ENCODE measurements around the gene ST7. TPM values are rescaled to one million over a fixed set of nuclear protein-coding genes. Genes with fewer than 3 reads are reported as not detected.

The ST7 gene
- total RNA-seq, 1 experiment from 2014 or later: 12.9 TPM

DNA sequence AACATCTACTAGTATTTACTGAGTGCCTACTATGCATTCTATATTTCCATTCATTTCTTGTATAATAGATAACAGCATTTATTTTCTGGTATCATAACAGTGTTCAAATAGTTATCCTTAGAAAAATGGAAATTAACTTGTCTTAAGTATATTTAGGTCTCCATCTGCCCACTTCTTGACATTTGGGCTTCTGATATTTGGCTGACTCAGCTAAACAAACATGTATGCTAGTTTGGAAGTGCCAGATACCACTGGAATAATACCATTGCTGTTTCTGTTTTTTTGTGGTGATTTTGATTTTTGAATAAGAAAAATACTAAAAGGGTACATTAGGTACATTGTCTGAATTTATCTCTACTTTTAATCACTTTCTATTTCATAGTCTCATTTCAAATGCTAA is 169.2 kb downstream of the ST7 start:
- H3K14ac ChIP-seq (ENCODE audit: insufficient read depth, low read length): no peak overlapping the region
- no peak overlapping the region for H2BK20ac ChIP-seq (ENCODE audit: low read depth, low read length, poor library complexity, severe bottlenecking)
- no peak overlapping the region for H4K5ac ChIP-seq (ENCODE audit: insufficient read length, low read depth, low read length)
- H4K91ac ChIP-seq (ENCODE audit: insufficient read length, low read depth, low read length): no peak overlapping the region
- no peak overlapping the region for H3K27ac Mint-ChIP-seq
- no peaks in the 10 kb centered on the region for H3K9me3 ChIP-seq (ENCODE audit: control insufficient read depth, low read depth, low read length)
- no peak overlapping the region for H3K18ac ChIP-seq (ENCODE audit: insufficient read length, low read depth, low read length)
- no peak overlapping the region for H2BK12ac ChIP-seq (ENCODE audit: insufficient read length, low read depth, low read length)
- no peaks in the 10 kb centered on the region for H3K36me3 Mint-ChIP-seq (ENCODE audit: insufficient read depth in 1 of 3, low read depth in 3 of 3)
- H2BK5ac ChIP-seq (ENCODE audit: insufficient read length, low read length): no peak overlapping the region
- H3K27ac ChIP-seq (ENCODE audit: insufficient read length, low read depth, low read length): no peak overlapping the region
- no peak for DNase-seq
- no peaks in the 10 kb centered on the region for H3K27me3 ChIP-seq (ENCODE audit: insufficient read depth, low read length)
- H3K9ac ChIP-seq (ENCODE audit: extremely low read depth, insufficient read length, low read length): no peak overlapping the region
- no peak overlapping the region for H3K23ac ChIP-seq (ENCODE audit: insufficient read length, low read depth, low read length)
- no peak overlapping the region for H3T11ph ChIP-seq (ENCODE audit: low read length)
- no peaks in the 10 kb centered on the region for H4K20me1 ChIP-seq (ENCODE audit: control insufficient read depth, insufficient read depth, insufficient read length)
- no peaks in the 10 kb centered on the region for H3K9me3 Mint-ChIP-seq
- H3K4me2 ChIP-seq (ENCODE audit: insufficient read depth, insufficient read length, low read length): no peak overlapping the region
- H2AFZ ChIP-seq (ENCODE audit: low read length): no peak overlapping the region
- TF ChIP-seq, protein P1, sequence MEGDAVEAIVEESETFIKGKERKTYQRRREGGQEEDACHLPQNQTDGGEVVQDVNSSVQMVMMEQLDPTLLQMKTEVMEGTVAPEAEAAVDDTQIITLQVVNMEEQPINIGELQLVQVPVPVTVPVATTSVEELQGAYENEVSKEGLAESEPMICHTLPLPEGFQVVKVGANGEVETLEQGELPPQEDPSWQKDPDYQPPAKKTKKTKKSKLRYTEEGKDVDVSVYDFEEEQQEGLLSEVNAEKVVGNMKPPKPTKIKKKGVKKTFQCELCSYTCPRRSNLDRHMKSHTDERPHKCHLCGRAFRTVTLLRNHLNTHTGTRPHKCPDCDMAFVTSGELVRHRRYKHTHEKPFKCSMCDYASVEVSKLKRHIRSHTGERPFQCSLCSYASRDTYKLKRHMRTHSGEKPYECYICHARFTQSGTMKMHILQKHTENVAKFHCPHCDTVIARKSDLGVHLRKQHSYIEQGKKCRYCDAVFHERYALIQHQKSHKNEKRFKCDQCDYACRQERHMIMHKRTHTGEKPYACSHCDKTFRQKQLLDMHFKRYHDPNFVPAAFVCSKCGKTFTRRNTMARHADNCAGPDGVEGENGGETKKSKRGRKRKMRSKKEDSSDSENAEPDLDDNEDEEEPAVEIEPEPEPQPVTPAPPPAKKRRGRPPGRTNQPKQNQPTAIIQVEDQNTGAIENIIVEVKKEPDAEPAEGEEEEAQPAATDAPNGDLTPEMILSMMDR (conservative IDR thresholded peaks at IDR 0.05): no peak
- H3K4me1 ChIP-seq (ENCODE audit: insufficient read depth, low read length): no peaks in the 10 kb centered on the region
- H3K27me3 Mint-ChIP-seq (ENCODE audit: low read depth): no peaks in the 10 kb centered on the region
- H2AK5ac ChIP-seq (ENCODE audit: insufficient read length, low read length): no peak overlapping the region
- H2BK120ac ChIP-seq (ENCODE audit: low read depth, low read length, poor library complexity, severe bottlenecking): no peak overlapping the region
- H3K4me1 Mint-ChIP-seq: peaks cover 26 to 35% of the 10 kb centered on the region in 2 experiments
- no peak overlapping the region for H4K8ac ChIP-seq (replicated peaks; ENCODE audit: insufficient read length, low read depth, low read length)
- no peak overlapping the region for H3K4ac ChIP-seq (ENCODE audit: low read depth, low read length)
- no peaks in the 10 kb centered on the region for H3K79me1 ChIP-seq (ENCODE audit: insufficient read depth, low read depth, low read length, poor library complexity, severe bottlenecking)
- no peaks in the 10 kb centered on the region for H3K23me2 ChIP-seq (ENCODE audit: insufficient read length, low read depth, low read length, poor library complexity, severe bottlenecking)
- H3K56ac ChIP-seq (ENCODE audit: insufficient read length, low read depth, low read length): no peak overlapping the region
- no peak overlapping the region for H3K4me3 Mint-ChIP-seq
- no peaks in the 10 kb centered on the region for H3K79me2 ChIP-seq (ENCODE audit: insufficient read depth, low read length)
- H2BK15ac ChIP-seq (ENCODE audit: low read depth, low read length): no peak overlapping the region
